Measurements from ENCODE around the gene CST1.
"Not testable (repeated sequence)": the region's sequence is repeated elsewhere in the genome, so short reads cannot be mapped to it uniquely, and the experiment has no call there.

The CST1 gene

GRCh38 chr20:23750786-23751185 lies at the start of gene CST1:
TSS of gene CST1 (minus strand) at chr20:23750935. CDS start at chr20:23750866, 69 bp downstream.
- DNase-seq (ENCODE audit: low spot score); FAIRE-seq: not testable (repeated sequence)

- FAIRE-seq; DNase-seq (ENCODE audit: low spot score): not testable (repeated sequence)
Observed at GRCh38 chr20:23799216-23799847, 48.6 kb upstream of the CST1 start.

- DNase-seq (ENCODE audit: low spot score) (no peak), FAIRE-seq (no peak)
Observed at GRCh38 chr20:23795526-23795925, 44.8 kb upstream of the CST1 start.

- DNase-seq (ENCODE audit: low spot score), result no peak
- no peak for FAIRE-seq
Observed at GRCh38 chr20:23794841-23795240, 44.1 kb upstream of the CST1 start.

GRCh38 chr20:23794065-23794464 lies 43.3 kb upstream of the CST1 start:
- FAIRE-seq (no peak), DNase-seq (ENCODE audit: low spot score) (no peak)

GRCh38 chr20:23783447-23783846 lies 32.7 kb upstream of the CST1 start:
- FAIRE-seq, result peak; percentile 99

GRCh38 chr20:23782366-23782983 lies 31.7 kb upstream of the CST1 start:
- no peak for FAIRE-seq
- peak; percentile 31 for DNase-seq (ENCODE audit: low spot score)

More at GRCh38 chr20:23783447-23783846, 32.7 kb upstream of the CST1 start:
- no peak for DNase-seq (ENCODE audit: low spot score)

- not testable (repeated sequence) for DNase-seq (ENCODE audit: low spot score); FAIRE-seq
Observed at GRCh38 chr20:23778676-23779075, 27.9 kb upstream of the CST1 start.

- not testable (repeated sequence) for FAIRE-seq; DNase-seq (ENCODE audit: low spot score)
Observed at GRCh38 chr20:23777380-23777779, 26.6 kb upstream of the CST1 start.

- FAIRE-seq, result no peak
Observed at GRCh38 chr20:23776067-23776771, 25.5 kb upstream of the CST1 start.

GRCh38 chr20:23774081-23774480 lies 23.3 kb upstream of the CST1 start:
- FAIRE-seq, result no peak
- no peak for DNase-seq (ENCODE audit: low spot score)

More at GRCh38 chr20:23776067-23776771, 25.5 kb upstream of the CST1 start:
- no peak for DNase-seq (ENCODE audit: low spot score)

- FAIRE-seq (no peak), DNase-seq (ENCODE audit: low spot score) (no peak)
Observed at GRCh38 chr20:23773579-23773978, 22.8 kb upstream of the CST1 start.

- FAIRE-seq, result no peak
- DNase-seq (ENCODE audit: low spot score), result no peak
Observed at GRCh38 chr20:23773127-23773526, 22.4 kb upstream of the CST1 start.

- DNase-seq (ENCODE audit: low spot score) (no peak), FAIRE-seq (peak; percentile 17)
Observed at GRCh38 chr20:23772074-23772473, 21.3 kb upstream of the CST1 start.

GRCh38 chr20:23770384-23770783 lies 19.6 kb upstream of the CST1 start:
- no peak for DNase-seq (ENCODE audit: low spot score)
- no peak for FAIRE-seq

- not testable (repeated sequence) for DNase-seq (ENCODE audit: low spot score); FAIRE-seq
Observed at GRCh38 chr20:23768520-23768919, 17.8 kb upstream of the CST1 start.

GRCh38 chr20:23766531-23766930 lies 15.8 kb upstream of the CST1 start:
- DNase-seq (ENCODE audit: low spot score) (no peak), FAIRE-seq (no peak)

GRCh38 chr20:23765578-23765977 lies 14.8 kb upstream of the CST1 start:
- FAIRE-seq (no peak), DNase-seq (ENCODE audit: low spot score) (no peak)

GRCh38 chr20:23764630-23765029 lies 13.9 kb upstream of the CST1 start:
- not testable (repeated sequence) for DNase-seq (ENCODE audit: low spot score); FAIRE-seq

- no peak for FAIRE-seq
- no peak for DNase-seq (ENCODE audit: low spot score)
Observed at GRCh38 chr20:23763345-23763744, 12.6 kb upstream of the CST1 start.

- DNase-seq (ENCODE audit: low spot score) (no peak), FAIRE-seq (no peak)
Observed at GRCh38 chr20:23759306-23759940, 8.7 kb upstream of the CST1 start.

GRCh38 chr20:23756792-23757191 lies 6.1 kb upstream of the CST1 start:
- FAIRE-seq; DNase-seq (ENCODE audit: low spot score): not testable (repeated sequence)

Measured in urothelium cell line (cell line).